Endothelial cell of coronary artery (primary cell): ENCODE results near the gene MSH3. TPM values are rescaled to one million over a fixed set of nuclear protein-coding genes. Genes with fewer than 3 reads are reported as not detected.

Experiments used
- total RNA-seq: library from RNA; depleted of rRNA; stranded (reverse); fragments of >200 nt; gene quantifications from 2 replicates; pipeline ENCODE4 v1.2.3, GENCODE V29; 2014

MSH3 gene
- 9.8 and 9.9 TPM in 2 replicates for total RNA-seq

GRCh38 chr5:80654391-80655230 lies at the start of gene MSH3, which contains the start of gene DHFR:
Gene MSH3, plus strand, starts transcription at chr5:80654652. Its CDS starts 76 bp downstream, at chr5:80654728.
Gene DHFR, minus strand, starts transcription at chr5:80654983. Its CDS starts 494 bp downstream, at chr5:80654489.

Other genes with a start within 250 kb of the MSH3 start
- 23.6 and 30.2 TPM in 2 replicates for gene ZFYVE16, start 246.6 kb upstream of the MSH3 start, total RNA-seq
- gene FAM151B, start 166.6 kb upstream of the MSH3 start, total RNA-seq = 2.7 and 3.4 TPM in 2 replicates
- not detected in 2 replicates for gene ANKRD34B, start 84.4 kb upstream of the MSH3 start, total RNA-seq
- 12.8 and 20.3 TPM in 2 replicates for gene DHFR, start 331 bp downstream of the MSH3 start, total RNA-seq